Measurements from ENCODE around the gene ZHX3. TPM values are rescaled to one million over a fixed set of nuclear protein-coding genes. Genes with fewer than 3 reads are reported as not detected.

The ZHX3 gene
- total RNA-seq, 1 donor from 2014 or later: 9.1 TPM

GRCh38 chr20:41330343-41330720, 12.8 kb upstream of the ZHX3 start:
- no peaks in the 10 kb centered on the region for H3K4me1 Mint-ChIP-seq (ENCODE audit: low read depth)
- DNase-seq (ENCODE audit: low spot score, unreplicated experiment): no peak
- no peak overlapping the region for H3K27ac Mint-ChIP-seq

GRCh38 chr20:41329435-41330342, 12.2 kb upstream of the ZHX3 start:
- Mint-ChIP-seq H3K36me3 (ENCODE audit: insufficient read depth) (no peaks in the 10 kb centered on the region), H3K9me3 (ENCODE audit: low read depth) (no peaks in the 10 kb centered on the region), H3K27me3 (peaks cover 11% of the 10 kb centered on the region), H3K4me1 (ENCODE audit: low read depth) (no peaks in the 10 kb centered on the region), H3K4me3 (ENCODE audit: low read depth) (no peak overlapping the region), H3K27ac (no peak overlapping the region)
- no peak for DNase-seq (ENCODE audit: low spot score, unreplicated experiment)
- TF ChIP-seq CTCF (IDR thresholded peaks at IDR 0.05; ENCODE audit: unreplicated experiment): no peak

More at GRCh38 chr20:41330343-41330720, 12.8 kb upstream of the ZHX3 start:
- peaks cover 12% of the 10 kb centered on the region for H3K27me3 Mint-ChIP-seq
- H3K9me3 Mint-ChIP-seq (ENCODE audit: low read depth): no peaks in the 10 kb centered on the region
- no peaks in the 10 kb centered on the region for H3K36me3 Mint-ChIP-seq (ENCODE audit: insufficient read depth)
- TF ChIP-seq CTCF (IDR thresholded peaks at IDR 0.05; ENCODE audit: unreplicated experiment): no peak
- H3K4me3 Mint-ChIP-seq (ENCODE audit: low read depth): no peak overlapping the region

GRCh38 chr20:41327178-41327577, 9.6 kb upstream of the ZHX3 start:
- Mint-ChIP-seq H3K27ac (no peak overlapping the region), H3K36me3 (ENCODE audit: insufficient read depth) (no peaks in the 10 kb centered on the region), H3K9me3 (ENCODE audit: low read depth) (no peaks in the 10 kb centered on the region), H3K4me3 (ENCODE audit: low read depth) (no peak overlapping the region), H3K4me1 (ENCODE audit: low read depth) (no peaks in the 10 kb centered on the region), H3K27me3 (peaks cover 10% of the 10 kb centered on the region)
- TF ChIP-seq CTCF (IDR thresholded peaks at IDR 0.05; ENCODE audit: unreplicated experiment): no peak
- DNase-seq (ENCODE audit: low spot score, unreplicated experiment): no peak

- peaks cover 7% of the 10 kb centered on the region for H3K4me1 Mint-ChIP-seq (ENCODE audit: low read depth)
- no peak overlapping the region for H3K4me3 Mint-ChIP-seq (ENCODE audit: low read depth)
- H3K36me3 Mint-ChIP-seq (ENCODE audit: insufficient read depth): no peaks in the 10 kb centered on the region
- no peak for TF ChIP-seq CTCF (IDR thresholded peaks at IDR 0.05; ENCODE audit: unreplicated experiment)
- no peak overlapping the region for H3K27ac Mint-ChIP-seq
- H3K27me3 Mint-ChIP-seq: peaks cover 5% of the 10 kb centered on the region
- DNase-seq (ENCODE audit: low spot score, unreplicated experiment): no peak
- H3K9me3 Mint-ChIP-seq (ENCODE audit: low read depth): no peaks in the 10 kb centered on the region
Measured at GRCh38 chr20:41320976-41321375, 3.4 kb upstream of the ZHX3 start.

GRCh38 chr20:41320441-41320840, 2.9 kb upstream of the ZHX3 start:
- Mint-ChIP-seq H3K36me3 (ENCODE audit: insufficient read depth) (no peaks in the 10 kb centered on the region), H3K27me3 (peaks cover 5% of the 10 kb centered on the region), H3K4me1 (ENCODE audit: low read depth) (peaks cover 7% of the 10 kb centered on the region), H3K27ac (no peak overlapping the region), H3K9me3 (ENCODE audit: low read depth) (no peaks in the 10 kb centered on the region), H3K4me3 (ENCODE audit: low read depth) (no peak overlapping the region)
- no peak for TF ChIP-seq CTCF (IDR thresholded peaks at IDR 0.05; ENCODE audit: unreplicated experiment)
- no peak for DNase-seq (ENCODE audit: low spot score, unreplicated experiment)

Data from progenitor cell of endocrine pancreas (in vitro differentiated cells).